ENCODE data around the gene BICDL2.

GRCh38 chr16:3003582-3004270 lies 33.0 kb downstream of the BICDL2 start:
- TF ChIP-seq CTBP1 (IDR thresholded peaks at IDR 0.05; ENCODE audit: borderline replicate concordance) (peak; percentile 90), FOXA1 (IDR thresholded peaks at IDR 0.05) (no peak)
